Measurements from ENCODE around the gene RBMS1. TPM values are rescaled to one million over a fixed set of nuclear protein-coding genes. Genes with fewer than 3 reads are reported as not detected.

RBMS1 gene
- total RNA-seq, 4 donors from 2014 or later, result 50.2 to 62.3 (median 59.1) TPM

GRCh38 chr2:160303076-160303475 is 190.5 kb downstream of the RBMS1 start:
- no peak for TF ChIP-seq POLR2A (IDR thresholded peaks at IDR 0.05)
- no peak for TF ChIP-seq CTCF (IDR thresholded peaks at IDR 0.05)
- intact Hi-C loops (cut with DNase I; ENCODE audit: low total_unique reads), result no loop called here
- H3K4me3 ChIP-seq (ENCODE audit: low read depth, poor library complexity, severe bottlenecking), result no peak overlapping the region
- no peak for DNase-seq (ENCODE audit: low spot score in 2 of 2)
- 50 to 60% methylated on average over 2 of the region's 2 CpGs for WGBS, 2 donors

- intact Hi-C loops (cut with DNase I; ENCODE audit: low total_unique reads), result no loop called here
- TF ChIP-seq POLR2A (IDR thresholded peaks at IDR 0.05), result no peak
- no peak for TF ChIP-seq CTCF (IDR thresholded peaks at IDR 0.05)
- DNase-seq (ENCODE audit: low spot score in 2 of 2), result no peak
- no peak overlapping the region for H3K4me3 ChIP-seq (ENCODE audit: low read depth, poor library complexity, severe bottlenecking)
- WGBS, 2 donors, result 71 to 74% methylated on average over 2 of the region's 2 CpGs
Observed at GRCh38 chr2:160301420-160301819, 192.2 kb downstream of the RBMS1 start.

GRCh38 chr2:160300203-160300602 is 193.4 kb downstream of the RBMS1 start:
- WGBS, 2 donors, result 82 to 97% methylated on average over 1 of the region's 1 CpG
- no peak for DNase-seq (ENCODE audit: low spot score in 2 of 2)
- no peak for TF ChIP-seq POLR2A (IDR thresholded peaks at IDR 0.05)
- TF ChIP-seq CTCF (IDR thresholded peaks at IDR 0.05), result no peak
- no peak overlapping the region for H3K4me3 ChIP-seq (ENCODE audit: low read depth, poor library complexity, severe bottlenecking)
- intact Hi-C loops (cut with DNase I; ENCODE audit: low total_unique reads), result no loop called here

- TF ChIP-seq POLR2A (IDR thresholded peaks at IDR 0.05) (no peak), CTCF (IDR thresholded peaks at IDR 0.05) (no peak)
- 89% methylated on average over 3 of the region's 3 CpGs for WGBS, 2 donors
- intact Hi-C loops (cut with DNase I; ENCODE audit: low total_unique reads), result no loop called here
- no peak for DNase-seq (ENCODE audit: low spot score in 2 of 2)
- no peak overlapping the region for H3K4me3 ChIP-seq (ENCODE audit: low read depth, poor library complexity, severe bottlenecking)
Observed at GRCh38 chr2:160299540-160299939, 194.1 kb downstream of the RBMS1 start.

- intact Hi-C loops (cut with DNase I; ENCODE audit: low total_unique reads), result no loop called here
- TF ChIP-seq CTCF (IDR thresholded peaks at IDR 0.05), result no peak
- H3K4me3 ChIP-seq (ENCODE audit: low read depth, poor library complexity, severe bottlenecking), result no peak overlapping the region
- no peak for DNase-seq (ENCODE audit: low spot score in 2 of 2)
- 98 to 100% methylated on average over 1 of the region's 1 CpG for WGBS, 2 donors
Observed at GRCh38 chr2:160298960-160299359, 194.6 kb downstream of the RBMS1 start.

GRCh38 chr2:160295519-160296207 is 197.9 kb downstream of the RBMS1 start:
- H3K4me3 ChIP-seq (ENCODE audit: low read depth, poor library complexity, severe bottlenecking), result no peak overlapping the region
- intact Hi-C loops (cut with DNase I; ENCODE audit: low total_unique reads), result no loop called here
- DNase-seq (ENCODE audit: low spot score in 2 of 2), result no peak
- WGBS, 2 donors, result 72 to 77% methylated on average over 7 of the region's 7 CpGs
- TF ChIP-seq POLR2A (IDR thresholded peaks at IDR 0.05) (no peak), CTCF (IDR thresholded peaks at IDR 0.05) (no peak)

Data from lower leg skin (tissue), 4 donors.